SK-N-SH (cell line): Measurements from ENCODE around the gene UCKL1. TPM values are rescaled to one million over a fixed set of nuclear protein-coding genes. Genes with fewer than 3 reads are reported as not detected.
A peak's percentile ranks its signal among the peaks of the same experiment; 100 is the strongest.

ENCODE experiments used
- CTCF ChIA-PET: fragments of 300-600, 350-600 bp; formaldehyde crosslinking; extraction: SDS; loops from one replicate; lab custom pipeline; 2021; lab: Yijun Ruan, JAX
- POLR2A ChIA-PET: fragments of 350-600 bp; sonication (Branson Sonifier 250); formaldehyde crosslinking; extraction: SDS; loops from one replicate; lab custom pipeline; 2020; ENCODE audit warnings: antibody characterized with exemption, inconsistent platforms; lab: Yijun Ruan, JAX
- DNase-seq: peaks from one replicate; pipeline ENCODE4 v3.0.0; 2012
- H2AFZ ChIP-seq: fragments of 200-600 bp; sonication (generic); 2 replicates; pipeline ENCODE4 v1.8.1; 2016; ENCODE audit warnings: antibody characterized with exemption, mild to moderate bottlenecking, low read depth
- H3F3A ChIP-seq: fragments of 200-600 bp; sonication (generic); replicated peaks from 2 replicates; pipeline ENCODE3; 2016; ENCODE audit warnings: antibody characterized with exemption, mild to moderate bottlenecking; ENCODE audit not compliant: insufficient read depth
- H3K27ac ChIP-seq, 2 experiments: fragments of 200-500 bp in 1 of 2; fragments of 200-600 bp in 1 of 2; sonication (Bioruptor generic) in 1 of 2; sonication (generic), shearing (Covaris generic) in 1 of 2; 2 replicates each; pipeline versions ENCODE4 v1.5.1 to v1.6.1; 2014 to 2016; ENCODE audit warnings: low read depth in 2 of 2, inconsistent platforms in 1 of 2, low read length in 1 of 2, mild to moderate bottlenecking in 1 of 2, mixed read lengths in 1 of 2
- H3K27me3 ChIP-seq: fragments of 200-600 bp; sonication (generic), shearing (Covaris generic); 2 replicates; pipeline ENCODE4 v1.6.1; 2016; ENCODE audit warnings: mixed run types; ENCODE audit not compliant: insufficient read depth
- H3K36me3 ChIP-seq, 2 experiments: fragments of 200-500 bp in 1 of 2; fragments of 200-600 bp in 1 of 2; sonication (Bioruptor generic) in 1 of 2; sonication (generic) in 1 of 2; replicated peaks in 1 of 2; 2 replicates each; pipeline versions ENCODE3 to v1.5.1; 2014 to 2016; ENCODE audit warnings: low read length in 1 of 2, mild to moderate bottlenecking in 1 of 2; ENCODE audit not compliant: insufficient read depth in 2 of 2, control insufficient read depth in 1 of 2
- H3K4me1 ChIP-seq, 2 experiments: fragments of 200-500 bp in 1 of 2; fragments of 200-600 bp in 1 of 2; sonication (Bioruptor generic) in 1 of 2; sonication (generic), shearing (Covaris generic) in 1 of 2; 2 replicates each; pipeline versions ENCODE4 v1.5.1 to v1.6.1; 2014 to 2016; ENCODE audit warnings: low read depth in 1 of 2, low read length in 1 of 2, mixed run types in 1 of 2; ENCODE audit not compliant: insufficient read depth in 2 of 2, control insufficient read depth in 1 of 2
- H3K4me2 ChIP-seq: fragments of 200-600 bp; sonication (generic), shearing (Covaris generic); 2 replicates; pipeline ENCODE4 v1.6.1; 2017; ENCODE audit warnings: mixed run types
- H3K4me3 ChIP-seq, 2 experiments: fragments of 200-500 bp in 1 of 2; fragments of 200-600 bp in 1 of 2; sonication (Bioruptor generic) in 1 of 2; sonication (generic), shearing (Covaris generic) in 1 of 2; 2 replicates each; pipeline versions ENCODE4 v1.5.1 to v1.8.1; 2014 to 2016; ENCODE audit warnings: low read depth in 2 of 2, inconsistent platforms in 1 of 2, low read length in 1 of 2, mild to moderate bottlenecking in 1 of 2, mixed read lengths in 1 of 2, moderate library complexity in 1 of 2
- H3K79me2 ChIP-seq: fragments of 200-600 bp; sonication (generic); 2 replicates; pipeline ENCODE4 v1.8.1; 2017; ENCODE audit warnings: mild to moderate bottlenecking; ENCODE audit not compliant: insufficient read depth
- H3K9ac ChIP-seq: fragments of 200-600 bp; sonication (generic); 2 replicates; pipeline ENCODE4 v1.6.1; 2017; ENCODE audit warnings: mixed run types
- H3K9me2 ChIP-seq: fragments of 200-600 bp; sonication (generic); 2 replicates; pipeline ENCODE4 v1.6.1; 2017; ENCODE audit warnings: mixed run types
- H3K9me3 ChIP-seq: fragments of 200-600 bp; sonication (generic); 2 replicates; pipeline ENCODE4 v1.6.1; 2017; ENCODE audit warnings: mixed run types, mild to moderate bottlenecking, moderate library complexity
- H4K20me1 ChIP-seq: fragments of 200-600 bp; sonication (generic); 2 replicates; pipeline ENCODE4 v1.6.1; 2017; ENCODE audit warnings: mild to moderate bottlenecking, mixed run types; ENCODE audit not compliant: insufficient read depth
- EP300 ChIP-seq, 2 experiments: IDR thresholded peaks; 2 replicates each; pipeline versions ENCODE4 v1.4.0 to v1.6.1; 2012; ENCODE audit warnings: borderline replicate concordance in 1 of 2, low read depth in 1 of 2, low read length in 1 of 2
- EZH2phosphoT487 ChIP-seq: fragments of 200-600 bp; sonication (generic); IDR thresholded peaks from 2 replicates; pipeline ENCODE4 v1.6.1; 2017; ENCODE audit warnings: low read depth, mixed run types, mild to moderate bottlenecking, antibody characterized with exemption, moderate library complexity, borderline replicate concordance
- FOSL2 ChIP-seq: IDR thresholded peaks from 2 replicates; pipeline ENCODE4 v1.4.0; 2012; ENCODE audit warnings: low read depth, mild to moderate bottlenecking, moderate library complexity, borderline replicate concordance
- FOXM1 ChIP-seq: IDR thresholded peaks from 2 replicates; pipeline ENCODE4 v1.4.0; 2012; ENCODE audit warnings: low read depth, mild to moderate bottlenecking
- GABPA ChIP-seq: IDR thresholded peaks from 2 replicates; pipeline ENCODE4 v1.4.0; 2012; ENCODE audit warnings: low read depth, mild to moderate bottlenecking
- GATA2 ChIP-seq: sonication (generic); formaldehyde crosslinking; IDR thresholded peaks from 2 replicates; pipeline ENCODE4 v1.5.0; 2020; ENCODE audit warnings: mild to moderate bottlenecking, missing genetic modification reagents
- IRF3 ChIP-seq: fragments of 150-350 bp; IDR thresholded peaks from 2 replicates; pipeline ENCODE4 v1.6.1; 2016; ENCODE audit warnings: mild to moderate bottlenecking, low read depth, low read length
- JUND ChIP-seq: IDR thresholded peaks from 2 replicates; pipeline ENCODE4 v1.4.0; 2012
- MAX ChIP-seq: IDR thresholded peaks from 2 replicates; pipeline ENCODE4 v1.4.0; 2012; ENCODE audit warnings: low read depth
- MEF2A ChIP-seq: IDR thresholded peaks from 2 replicates; pipeline ENCODE4 v1.4.0; 2012; ENCODE audit warnings: low read depth, borderline replicate concordance
- MXI1 ChIP-seq: IDR thresholded peaks from 2 replicates; pipeline ENCODE4 v1.6.1; 2012; ENCODE audit warnings: mild to moderate bottlenecking, low read depth, low read length, improper control_type of control experiment
- POLR2AphosphoS5 ChIP-seq: IDR thresholded peaks from 2 replicates; pipeline ENCODE4 v1.6.1; 2012; ENCODE audit warnings: low read depth, low read length
- RAD21 ChIP-seq: IDR thresholded peaks from 2 replicates; pipeline ENCODE4 v1.6.1; 2012; ENCODE audit warnings: mild to moderate bottlenecking, low read length
- RCOR1 ChIP-seq: fragments of 150-350 bp; IDR thresholded peaks from 2 replicates; pipeline ENCODE4 v1.6.1; 2017; ENCODE audit warnings: antibody characterized with exemption, low read length
- RFX5 ChIP-seq: IDR thresholded peaks from 2 replicates; pipeline ENCODE4 v1.6.1; 2012; ENCODE audit warnings: mild to moderate bottlenecking, improper control_type of control experiment, low read length
- RXRA ChIP-seq: IDR thresholded peaks from 2 replicates; pipeline ENCODE4 v1.4.0; 2012; ENCODE audit warnings: low read depth, mild to moderate bottlenecking, borderline replicate concordance
- TCF12 ChIP-seq: IDR thresholded peaks from 2 replicates; pipeline ENCODE4 v1.4.0; 2012
- TEAD4 ChIP-seq: IDR thresholded peaks from 2 replicates; pipeline ENCODE4 v1.4.0; 2012; ENCODE audit warnings: mild to moderate bottlenecking, borderline replicate concordance; ENCODE audit not compliant: insufficient read depth
- USF1 ChIP-seq: IDR thresholded peaks from 2 replicates; pipeline ENCODE4 v1.4.0; 2012; ENCODE audit warnings: low read depth, borderline replicate concordance
- YY1 ChIP-seq: IDR thresholded peaks from 2 replicates; pipeline ENCODE4 v1.4.0; 2012; ENCODE audit warnings: low read depth, mild to moderate bottlenecking
- WGBS: methylation state at CpG from one replicate; pipeline ENCODE4 v1.1.6; 2017; ENCODE audit warnings: low lambda C conversion rate; 5-methylcytosine and 5-hydroxymethylcytosine counted together
- polyA plus RNA-seq, 3 experiments: library from polyadenylated mRNA; depleted of rRNA; stranded (reverse); fragments of >200 nt; gene quantifications; 2 replicates each; pipeline ENCODE4 v1.2.3, GENCODE V29; 2012

The UCKL1 gene
- polyA plus RNA-seq, 1 of the 3 experiments (the other 2 are of a cell fraction), result 71.6 TPM

- no peak for TF ChIP-seq IRF3
- TF ChIP-seq GATA2 (CRISPR knock-in tag), result no peak
- no peak for TF ChIP-seq MAX
- no peak for TF ChIP-seq MEF2A
- TF ChIP-seq EP300 (IDR thresholded peaks at IDR 0.05; ENCODE audit: borderline replicate concordance in 1 of 2, low read depth in 1 of 2, low read length in 1 of 2), result no peak
Observed at GRCh38 chr20:63968136-63968927, 12.1 kb upstream of the UCKL1 start (continued).

- 87% methylated on average over 20 of the region's 28 CpGs for WGBS
- TF ChIP-seq GATA2 (CRISPR knock-in tag), result no peak
- no peak for TF ChIP-seq GABPA
- no peak for TF ChIP-seq USF1
- TF ChIP-seq FOSL2, result no peak
- TF ChIP-seq JUND, result no peak
- no peak for TF ChIP-seq MXI1
- TF ChIP-seq TEAD4, result no peak
- TF ChIP-seq RXRA, result no peak
- no peak for TF ChIP-seq FOXM1
- no peak for TF ChIP-seq RFX5
- no peak for TF ChIP-seq POLR2AphosphoS5
- TF ChIP-seq EZH2phosphoT487, result no peak
- TF ChIP-seq EP300 (IDR thresholded peaks at IDR 0.05; ENCODE audit: borderline replicate concordance in 1 of 2, low read depth in 1 of 2, low read length in 1 of 2), result no peak
- TF ChIP-seq YY1, result no peak
- TF ChIP-seq TCF12, result no peak
- TF ChIP-seq RCOR1, result no peak
- TF ChIP-seq RAD21, result no peak
- POLR2A ChIA-PET, result no interaction called here
- no peak overlapping the region; a peak in 1 of 4 replicates for H3K27ac ChIP-seq
- no peak for DNase-seq
- no peak overlapping the region for H2AFZ ChIP-seq
- no peaks in the 10 kb centered on the region for H4K20me1 ChIP-seq
- peaks cover 7 to 16% of the 10 kb centered on the region in 2 experiments; a peak in 2 of 4 replicates for H3K4me1 ChIP-seq
- no peaks in the 10 kb centered on the region for H3K9me3 ChIP-seq
- H3K9ac ChIP-seq, result peak overlapping the region; percentile 83; the same call in 1 of the 2 replicates
- no peak overlapping the region for H3K4me3 ChIP-seq
- no peaks in the 10 kb centered on the region for H3K9me2 ChIP-seq
- H3K36me3 ChIP-seq, result peaks cover 0 to 43% of the 10 kb centered on the region in 2 experiments
- peaks cover 15% of the 10 kb centered on the region for H3K79me2 ChIP-seq
- H3F3A ChIP-seq, result no peaks in the 10 kb centered on the region
- CTCF ChIA-PET, result no interaction called here
- no peak overlapping the region; the same call in 1 of the 2 replicates for H3K4me2 ChIP-seq
- no peaks in the 10 kb centered on the region for H3K27me3 ChIP-seq
Observed at GRCh38 chr20:63967330-63968135, 11.3 kb upstream of the UCKL1 start.
